HG03457 (cell line): ENCODE results near the gene ARHGEF28.

Experiments used
- ATAC-seq: cut with Tn5 transposase; IDR thresholded peaks from one replicate; pipeline ENCODE4 v1.9.1; 2021; ENCODE audit warnings: moderate number of reproducible peaks; ENCODE audit not compliant: unreplicated experiment

Gene ARHGEF28

GRCh38 chr5:73654819-73655318 lies 28.9 kb downstream of the ARHGEF28 start:
- ATAC-seq: no peak

GRCh38 chr5:73655521-73656160 lies 29.6 kb downstream of the ARHGEF28 start:
- no peak for ATAC-seq

- ATAC-seq: no peak
Observed at GRCh38 chr5:73661753-73662152, 35.8 kb downstream of the ARHGEF28 start.

GRCh38 chr5:73663161-73663859 lies 37.3 kb downstream of the ARHGEF28 start:
- no peak for ATAC-seq

- ATAC-seq: no peak
Observed at GRCh38 chr5:73663860-73664240, 37.9 kb downstream of the ARHGEF28 start.

- ATAC-seq: no peak
Observed at GRCh38 chr5:73664796-73665195, 38.8 kb downstream of the ARHGEF28 start.

- ATAC-seq: no peak
Observed at GRCh38 chr5:73666891-73667290, 40.9 kb downstream of the ARHGEF28 start.

GRCh38 chr5:73668017-73668416 lies 42.0 kb downstream of the ARHGEF28 start:
- no peak for ATAC-seq

GRCh38 chr5:73668486-73669111 lies 42.6 kb downstream of the ARHGEF28 start:
- no peak for ATAC-seq

- no peak for ATAC-seq
Observed at GRCh38 chr5:73670731-73671130, 44.7 kb downstream of the ARHGEF28 start.

GRCh38 chr5:73672132-73672531 lies 46.1 kb downstream of the ARHGEF28 start:
- ATAC-seq: no peak

GRCh38 chr5:73673161-73673591 lies 47.2 kb downstream of the ARHGEF28 start:
- ATAC-seq: no peak

- ATAC-seq: no peak
Observed at GRCh38 chr5:73674669-73675004, 48.6 kb downstream of the ARHGEF28 start.

GRCh38 chr5:73678322-73678740 lies 52.3 kb downstream of the ARHGEF28 start:
- ATAC-seq: no peak

GRCh38 chr5:73678807-73679206 lies 52.8 kb downstream of the ARHGEF28 start:
- ATAC-seq: no peak

- no peak for ATAC-seq
Observed at GRCh38 chr5:73682176-73682575, 56.2 kb downstream of the ARHGEF28 start.

- no peak for ATAC-seq
Observed at GRCh38 chr5:73684691-73685090, 58.7 kb downstream of the ARHGEF28 start.

GRCh38 chr5:73686912-73687311 lies 60.9 kb downstream of the ARHGEF28 start:
- no peak for ATAC-seq

GRCh38 chr5:73687357-73687756 lies 61.4 kb downstream of the ARHGEF28 start:
- ATAC-seq: peak; percentile 49

- ATAC-seq: no peak
Observed at GRCh38 chr5:73690015-73690414, 64.0 kb downstream of the ARHGEF28 start.

- no peak for ATAC-seq
Observed at GRCh38 chr5:73691302-73692080, 65.5 kb downstream of the ARHGEF28 start.
